ACHN (cell line): ENCODE results near the gene FOSL1.

Experiments used
- DNase-seq: peaks from one replicate; pipeline ENCODE4 v3.0.0-alpha.2; 2015
- in situ Hi-C: cut with HindIII; loops from 2 replicates; pipeline ENCODE4 v1.10.0; 2017; ENCODE audit warnings: low sequenced_read_pairs, low pct_ligation_motif_present, low pct_unique_long_range_greater_than_20kb

Gene FOSL1

GRCh38 chr11:65885808-65886536 lies 14.2 kb downstream of the FOSL1 start:
- in situ Hi-C loops: no loop called here

GRCh38 chr11:65885231-65885630 lies 15.0 kb downstream of the FOSL1 start:
- no peak for DNase-seq
- in situ Hi-C loops: no loop called here

More at GRCh38 chr11:65885808-65886536, 14.2 kb downstream of the FOSL1 start:
- DNase-seq: no peak

- in situ Hi-C loops: no loop called here
These were observed 15.5 kb downstream of the FOSL1 start for GRCh38 chr11:65884716-65885092.

GRCh38 chr11:65883786-65884715 lies 16.1 kb downstream of the FOSL1 start:
- in situ Hi-C loops: no loop called here
- no peak for DNase-seq

More at GRCh38 chr11:65884716-65885092, 15.5 kb downstream of the FOSL1 start:
- peak; percentile 72 for DNase-seq

GRCh38 chr11:65883058-65883761 lies 17.0 kb downstream of the FOSL1 start:
- no peak for DNase-seq
- in situ Hi-C loops: no loop called here

GRCh38 chr11:65882120-65883057 lies 17.8 kb downstream of the FOSL1 start:
- DNase-seq: no peak
- in situ Hi-C loops: no loop called here

- in situ Hi-C loops: no loop called here
- DNase-seq: no peak
These were observed 19.3 kb downstream of the FOSL1 start for GRCh38 chr11:65880844-65881421.

- in situ Hi-C loops: no loop called here
- DNase-seq: no peak
These were observed 20.2 kb downstream of the FOSL1 start for GRCh38 chr11:65880027-65880426.

GRCh38 chr11:65879617-65880016 lies 20.6 kb downstream of the FOSL1 start, which contains the start of gene CTSW:
Gene CTSW, plus strand, starts transcription at chr11:65879837. Its CDS starts 18 bp downstream, at chr11:65879855.
- in situ Hi-C loops: no loop called here
- DNase-seq: no peak

- DNase-seq: peak; percentile 87
- in situ Hi-C loops: no loop called here
These were observed 26.7 kb downstream of the FOSL1 start for GRCh38 chr11:65873318-65874156.

GRCh38 chr11:65872586-65873317 lies 27.4 kb downstream of the FOSL1 start, which contains the start of gene EFEMP2:
Gene EFEMP2, minus strand, starts transcription at chr11:65872800. Its CDS starts 446 bp downstream, at chr11:65872354.
- DNase-seq: peak; percentile 47
- in situ Hi-C loops: no loop called here

GRCh38 chr11:65871811-65872548 lies 28.2 kb downstream of the FOSL1 start:
- in situ Hi-C loops: no loop called here
- peak; percentile 40 for DNase-seq

GRCh38 chr11:65870706-65871681 lies 29.2 kb downstream of the FOSL1 start:
- no peak for DNase-seq
- in situ Hi-C loops: no loop called here

GRCh38 chr11:65870307-65870658 lies 29.9 kb downstream of the FOSL1 start:
- DNase-seq: no peak
- in situ Hi-C loops: no loop called here
